K562 (cell line): ENCODE data around the gene ANKS1B. TPM values are rescaled to one million over a fixed set of nuclear protein-coding genes. Genes with fewer than 3 reads are reported as not detected.

Experiments
- ATAC-seq: fragments of 200-7000 bp; cut with Tn5 transposase; 3 replicates; pipeline ENCODE4 v1.9.1; 2020; ENCODE audit warnings: moderate library complexity
- BruUV-seq: library from RNA; stranded (reverse); fragments of 400-500 nt; replicated peaks from 2 replicates; lab custom pipeline; 2021; lab: Mats Ljungman, UMichigan
- CTCF ChIA-PET: fragments of 300-600 bp; formaldehyde crosslinking; extraction: SDS; loops from one replicate; lab custom pipeline; 2021; ENCODE audit warnings: low intra/inter-chr PET ratio; lab: Yijun Ruan, JAX
- POLR2A ChIA-PET: fragments of 300-600, 350-650 bp; sonication (Branson Sonifier 250); formaldehyde crosslinking; extraction: SDS; loops from one replicate; lab custom pipeline; 2021; ENCODE audit warnings: antibody characterized with exemption, inconsistent platforms; lab: Yijun Ruan, JAX
- DNase-seq, 4 experiments: peaks; one replicate each; pipeline versions ENCODE4 v3.0.0 to v3.0.0-alpha.2; 2011 to 2018; ENCODE audit warnings: low spot score in 3 of 4, mixed read lengths in 3 of 4; ENCODE audit errors: extremely low read depth in 1 of 4
- FAIRE-seq: peaks from 2 replicates; lab custom pipeline; 2011; peaks lifted over from hg19 to GRCh38; lab: Jason Lieb, UNC
- H2AFZ ChIP-seq: 2 replicates; pipeline ENCODE4 v1.6.0; 2011; ENCODE audit warnings: low read depth, low read length, control low read depth, inconsistent platforms
- H3K27ac ChIP-seq: fragments of 200-600 bp; 3 replicates; pipeline ENCODE4 v1.8.0; 2011; ENCODE audit warnings: low read depth, mild to moderate bottlenecking, control low read depth, inconsistent platforms, low read length, moderate library complexity, mixed read lengths; ENCODE audit errors: extremely low read depth
- H3K27me3 ChIP-seq, 2 experiments: fragments of 300-600 bp in 1 of 2; 2 replicates in 1 of 2; 3 replicates in 1 of 2; pipeline versions ENCODE4 v1.6.0 to v1.8.0; 2011; ENCODE audit warnings: inconsistent platforms in 2 of 2, low read length in 2 of 2, mild to moderate bottlenecking in 1 of 2, mixed read lengths in 1 of 2, moderate library complexity in 1 of 2; ENCODE audit not compliant: control insufficient read depth in 2 of 2, insufficient read depth in 2 of 2
- H3K36me3 ChIP-seq: fragments of 300-600 bp; 3 replicates; pipeline ENCODE4 v1.8.0; 2011; ENCODE audit warnings: mild to moderate bottlenecking, low read length, inconsistent platforms; ENCODE audit not compliant: control insufficient read depth, insufficient read depth
- H3K4me1 ChIP-seq, 2 experiments: fragments of 200-600 bp in 1 of 2; replicated peaks in 1 of 2; 2 replicates in 1 of 2; 3 replicates in 1 of 2; pipeline versions ENCODE4 v1.5.1 to v1.8.0; 2011; ENCODE audit warnings: inconsistent platforms in 2 of 2, low read length in 2 of 2, mild to moderate bottlenecking in 1 of 2, mixed read lengths in 1 of 2, moderate library complexity in 1 of 2; ENCODE audit not compliant: control insufficient read depth in 2 of 2, insufficient read depth in 2 of 2
- H3K4me2 ChIP-seq: 2 replicates; pipeline ENCODE4 v1.6.1; 2011; ENCODE audit warnings: low read length, control low read depth, inconsistent platforms, mixed read lengths; ENCODE audit not compliant: insufficient read depth
- H3K4me3 ChIP-seq: fragments of 200-600 bp; sonication (generic), shearing (Covaris generic); 2 replicates; pipeline ENCODE4 v1.5.1; 2016; ENCODE audit warnings: control low read depth, inconsistent platforms
- H3K79me2 ChIP-seq: fragments of 200-600 bp; 3 replicates; pipeline ENCODE4 v1.8.0; 2011; ENCODE audit warnings: low read length, inconsistent platforms; ENCODE audit not compliant: control insufficient read depth, insufficient read depth
- H3K9ac ChIP-seq, 2 experiments: 2 replicates each; pipeline versions ENCODE4 v1.6.0 to v1.6.1; 2011; ENCODE audit warnings: low read depth in 2 of 2, low read length in 2 of 2, control low read depth in 1 of 2, inconsistent platforms in 1 of 2, mild to moderate bottlenecking in 1 of 2, mixed read lengths in 1 of 2; ENCODE audit not compliant: insufficient read depth in 1 of 2
- H3K9me1 ChIP-seq: one replicate; pipeline ENCODE4 v1.6.0; 2011; ENCODE audit warnings: inconsistent platforms, mild to moderate bottlenecking, low read length, moderate library complexity; ENCODE audit not compliant: control insufficient read depth, insufficient read depth
- H3K9me3 ChIP-seq: replicated peaks from 2 replicates; pipeline ENCODE4 v1.5.1; 2011; ENCODE audit warnings: low read depth, low read length, inconsistent platforms; ENCODE audit not compliant: control insufficient read depth, insufficient read depth
- H4K20me1 ChIP-seq: replicated peaks from 2 replicates; pipeline ENCODE4 v1.6.1; 2011; ENCODE audit warnings: low read length, inconsistent platforms, mixed read lengths; ENCODE audit not compliant: control insufficient read depth, insufficient read depth
- BCL6 ChIP-seq: fragments of 250-450 bp; sonication (Bioruptor Pico); IDR thresholded peaks from 2 replicates; pipeline ENCODE4 v1.4.0; 2020
- ETV1 ChIP-seq: fragments of 450-650 bp; conservative IDR thresholded peaks from 2 replicates; pipeline ENCODE4 v1.6.1; 2016; ENCODE audit warnings: missing genetic modification characterization, control low read depth, low read depth, missing compliant biosample characterization
- ETV6 ChIP-seq, 3 experiments: fragments of 150-350 bp in 1 of 3; sonication (generic) in 1 of 3; formaldehyde crosslinking in 1 of 3; IDR thresholded peaks; 2 replicates each; pipeline versions ENCODE4 v1.6.1 to v1.8.0; 2014 to 2022; ENCODE audit warnings: borderline replicate concordance in 2 of 3, low read depth in 2 of 3, antibody characterized with exemption in 1 of 3, low read length in 1 of 3, mild to moderate bottlenecking in 1 of 3, missing genetic modification reagents in 1 of 3
- NBN ChIP-seq: fragments of 450-650 bp; IDR thresholded peaks from 2 replicates; pipeline ENCODE4 v1.6.1; 2016; ENCODE audit warnings: low read depth, mild to moderate bottlenecking
- RBM25 ChIP-seq: fragments of 200-400 bp; formaldehyde crosslinking; IDR thresholded peaks from 2 replicates; pipeline ENCODE4 v1.6.1; 2018; ENCODE audit warnings: low read length, low read depth, moderate library complexity; ENCODE audit not compliant: severe bottlenecking
- ZNF146 ChIP-seq: IDR thresholded peaks from one replicate; pipeline ENCODE4 v1.6.1; 2018; ENCODE audit warnings: missing compliant biosample characterization; ENCODE audit not compliant: unreplicated experiment
- WGBS: fragments of 100-300 bp; shearing (Covaris generic); methylation state at CpG from one replicate; pipeline ENCODE4 v1.1.6; 2016; ENCODE audit warnings: low coverage, mixed read lengths; ENCODE audit not compliant: insufficient coverage; ENCODE audit errors: missing lambda C conversion rate; 5-methylcytosine and 5-hydroxymethylcytosine counted together
- in situ Hi-C: fragments of 300-500 bp; cut with MboI; formaldehyde crosslinking; loops from 4 replicates; pipeline ENCODE4 v1.15.0; 2018; ENCODE audit warnings: inconsistent platforms, mixed read lengths
- intact Hi-C: fragments of 100-400 bp; cut with micrococcal nuclease; formaldehyde crosslinking; loops from 2 replicates; pipeline ENCODE4 v1.14.2; 2022
- polyA plus RNA-seq, 8 experiments: library from polyadenylated mRNA; depleted of rRNA in 4 of 8; stranded (reverse) in 5 of 8; unstranded in 3 of 8; fragments of >200 nt; fragmentation: Nextera tagmentation in 2 of 8; fragmentation: Illumina TruSeq in 1 of 8; extraction: Ambion mirVana in 2 of 8; extraction: Trizol in 1 of 8; gene quantifications; 2 replicates each; pipeline versions ENCODE4 v1.2.1 to v1.2.3, GENCODE V29; 2011 to 2014; ENCODE audit warnings: inconsistent platforms in 1 of 8, missing spikeins in 1 of 8
- total RNA-seq, 7 experiments: library from RNA; depleted of rRNA in 6 of 7; stranded (reverse); fragments of >200 nt in 6 of 7; fragmentation: Illumina TruSeq in 2 of 7; extraction: Trizol in 2 of 7; gene quantifications; 2 replicates each; pipeline versions ENCODE4 v1.2.1 to v1.2.3, GENCODE V29; 2011 to 2021; ENCODE audit warnings: low replicate concordance in 1 of 7
- TF ChIP-seq, protein P1 (sequence below): sonication (generic); formaldehyde crosslinking; IDR thresholded peaks from 2 replicates; pipeline ENCODE4 v1.8.0; 2022; ENCODE audit warnings: mild to moderate bottlenecking, missing genetic modification reagents, borderline replicate concordance
- TF ChIP-seq, protein P2 (sequence below): fragments of 250-450 bp; sonication (Bioruptor Pico); IDR thresholded peaks from 2 replicates; pipeline ENCODE4 v1.9.0; 2021; ENCODE audit warnings: mild to moderate bottlenecking

The ANKS1B gene
- total and polyA plus RNA-seq, 9 of the 15 experiments (the other 6 are each of a cell fraction or from before 2014, with no cell fraction given), result 0.04 to 0.47 (median 0.28) TPM; not detected in 4

DNA sequence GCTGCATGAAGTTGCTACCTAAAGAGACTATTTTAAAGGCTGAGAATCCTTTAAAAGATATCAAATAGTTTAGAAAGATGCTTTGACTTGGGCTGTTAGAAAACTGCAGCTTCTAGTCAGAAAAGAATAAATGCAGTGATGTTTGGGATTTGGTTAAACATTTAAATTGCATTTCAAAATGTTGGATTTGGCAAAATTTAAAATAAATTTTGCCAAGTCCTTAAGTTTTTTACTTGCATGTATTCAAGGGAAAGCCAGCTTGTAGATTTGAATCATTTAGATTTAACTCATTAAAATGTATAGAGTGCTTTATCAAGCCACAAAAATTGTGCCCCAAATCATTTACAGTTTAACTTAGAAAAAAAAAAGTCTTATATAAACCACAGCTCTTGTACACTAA lies 109.7 kb downstream of the ANKS1B start:
- TF ChIP-seq ETV1 (tag), result no peak
- ATAC-seq, result no peak
- H3K9me1 ChIP-seq, result no peaks in the 10 kb centered on the region
- H3K4me1 ChIP-seq, result no peaks in the 10 kb centered on the region
- no peak overlapping the region for H3K4me2 ChIP-seq
- H4K20me1 ChIP-seq, result no peaks in the 10 kb centered on the region
- no peaks in the 10 kb centered on the region for H3K79me2 ChIP-seq
- H3K27me3 ChIP-seq, result no peaks in the 10 kb centered on the region
- H3K9ac ChIP-seq, result no peak overlapping the region
- H3K36me3 ChIP-seq, result no peaks in the 10 kb centered on the region
- H3K27ac ChIP-seq, result no peak overlapping the region
- DNase-seq, result no peak
- no peak overlapping the region for H2AFZ ChIP-seq
- POLR2A ChIA-PET, result no interaction called here
- CTCF ChIA-PET, result no interaction called here
- in situ Hi-C loops, result no loop called here
- intact Hi-C loops, result no loop called here
- no TSS peak for BruUV-seq
- no peak for FAIRE-seq
- H3K9me3 ChIP-seq, result no peaks in the 10 kb centered on the region
- no peak overlapping the region for H3K4me3 ChIP-seq

DNA sequence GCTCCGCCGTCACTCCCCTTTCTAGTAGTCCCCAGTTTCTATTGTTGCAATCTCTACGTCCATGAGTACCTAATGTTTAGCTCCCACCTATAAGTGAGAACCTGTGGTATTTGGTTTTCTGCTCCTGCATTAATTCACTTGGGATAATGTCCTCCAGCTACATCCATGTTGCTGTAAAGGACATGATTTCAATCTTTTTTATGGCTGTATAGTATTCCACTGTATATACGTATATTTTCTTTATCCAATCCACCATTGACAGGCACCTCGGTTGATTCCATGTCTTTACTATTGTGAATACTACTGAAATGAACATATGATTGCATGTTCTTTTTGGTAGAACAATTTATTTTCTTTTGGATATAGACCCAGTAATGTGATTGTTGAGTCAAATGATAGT lies 114.7 kb downstream of the ANKS1B start:
- POLR2A ChIA-PET, result no interaction called here
- CTCF ChIA-PET, result no interaction called here
- TF ChIP-seq NBN (no peak), RBM25 (peak; percentile 54), ZNF146 (CRISPR knock-in tag) (peak; percentile 59), BCL6 (CRISPR knock-in tag) (no peak), ETV6 (IDR thresholded peaks at IDR 0.05; ENCODE audit: borderline replicate concordance in 1 of 2, low read depth in 2 of 2, low read length in 1 of 2) (no peak), ETV6 (CRISPR knock-in tag; IDR thresholded peaks at IDR 0.05; ENCODE audit: borderline replicate concordance) (no peak)
- TF ChIP-seq, protein P1, sequence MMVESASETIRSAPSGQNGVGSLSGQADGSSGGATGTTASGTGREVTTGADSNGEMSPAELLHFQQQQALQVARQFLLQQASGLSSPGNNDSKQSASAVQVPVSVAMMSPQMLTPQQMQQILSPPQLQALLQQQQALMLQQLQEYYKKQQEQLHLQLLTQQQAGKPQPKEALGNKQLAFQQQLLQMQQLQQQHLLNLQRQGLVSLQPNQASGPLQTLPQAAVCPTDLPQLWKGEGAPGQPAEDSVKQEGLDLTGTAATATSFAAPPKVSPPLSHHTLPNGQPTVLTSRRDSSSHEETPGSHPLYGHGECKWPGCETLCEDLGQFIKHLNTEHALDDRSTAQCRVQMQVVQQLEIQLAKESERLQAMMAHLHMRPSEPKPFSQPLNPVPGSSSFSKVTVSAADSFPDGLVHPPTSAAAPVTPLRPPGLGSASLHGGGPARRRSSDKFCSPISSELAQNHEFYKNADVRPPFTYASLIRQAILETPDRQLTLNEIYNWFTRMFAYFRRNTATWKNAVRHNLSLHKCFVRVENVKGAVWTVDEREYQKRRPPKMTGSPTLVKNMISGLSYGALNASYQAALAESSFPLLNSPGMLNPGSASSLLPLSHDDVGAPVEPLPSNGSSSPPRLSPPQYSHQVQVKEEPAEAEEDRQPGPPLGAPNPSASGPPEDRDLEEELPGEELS (CRISPR knock-in tag), result no peak
- TF ChIP-seq, protein P2, sequence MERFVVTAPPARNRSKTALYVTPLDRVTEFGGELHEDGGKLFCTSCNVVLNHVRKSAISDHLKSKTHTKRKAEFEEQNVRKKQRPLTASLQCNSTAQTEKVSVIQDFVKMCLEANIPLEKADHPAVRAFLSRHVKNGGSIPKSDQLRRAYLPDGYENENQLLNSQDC (CRISPR knock-in tag), result no peak

More for the DNA sequence above, 114.7 kb downstream of the ANKS1B start:
- DNase-seq, result no peak
- Histone ChIP-seq H3K36me3 (no peaks in the 10 kb centered on the region), H3K27ac (no peak overlapping the region), H3K4me1 (no peaks in the 10 kb centered on the region), H4K20me1 (no peaks in the 10 kb centered on the region), H3K9ac (no peak overlapping the region), H3K4me2 (no peak overlapping the region), H3K9me1 (no peaks in the 10 kb centered on the region), H3K9me3 (no peaks in the 10 kb centered on the region), H2AFZ (no peak overlapping the region), H3K79me2 (no peaks in the 10 kb centered on the region), H3K4me3 (no peak overlapping the region), H3K27me3 (no peaks in the 10 kb centered on the region)
- FAIRE-seq, result no peak
- in situ Hi-C loops (no loop called here), intact Hi-C loops (no loop called here)
- 3% methylated on average over 5 of the region's 5 CpGs for WGBS
- ATAC-seq, result no peak
- BruUV-seq, result no TSS peak
